Measurements from ENCODE around the gene TULP4.
"Not testable (repeated sequence)": the region's sequence is repeated elsewhere in the genome, so short reads cannot be mapped to it uniquely, and the experiment has no call there.

The TULP4 gene

DNA sequence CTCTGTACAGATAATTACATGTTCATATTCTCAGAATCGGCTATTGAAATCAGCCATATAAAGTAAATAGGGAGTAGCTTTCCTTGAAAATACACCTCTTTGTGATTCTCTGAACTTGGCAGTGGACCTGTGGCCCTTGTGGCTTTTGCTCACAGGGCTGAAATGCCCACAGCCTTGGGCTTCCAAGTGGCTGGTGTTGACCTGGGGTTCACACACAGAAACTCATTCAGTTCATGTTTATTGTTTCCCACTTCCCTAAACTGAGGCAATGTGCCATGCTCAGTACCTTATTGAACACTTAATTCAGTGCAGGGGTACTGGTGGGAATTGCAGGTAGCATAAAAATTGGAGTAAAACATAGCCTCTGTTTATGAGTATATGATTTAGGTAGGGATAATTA lies 19.1 kb upstream of the TULP4 start:
- DNase-seq (ENCODE audit: low spot score) = no peak

GRCh38 chr6:158295976-158296853 lies 16.1 kb upstream of the TULP4 start:
- DNase-seq (ENCODE audit: low spot score) = not testable (repeated sequence)

GRCh38 chr6:158296854-158297324 lies 15.4 kb upstream of the TULP4 start:
- DNase-seq (ENCODE audit: low spot score) = not testable (repeated sequence)

DNA sequence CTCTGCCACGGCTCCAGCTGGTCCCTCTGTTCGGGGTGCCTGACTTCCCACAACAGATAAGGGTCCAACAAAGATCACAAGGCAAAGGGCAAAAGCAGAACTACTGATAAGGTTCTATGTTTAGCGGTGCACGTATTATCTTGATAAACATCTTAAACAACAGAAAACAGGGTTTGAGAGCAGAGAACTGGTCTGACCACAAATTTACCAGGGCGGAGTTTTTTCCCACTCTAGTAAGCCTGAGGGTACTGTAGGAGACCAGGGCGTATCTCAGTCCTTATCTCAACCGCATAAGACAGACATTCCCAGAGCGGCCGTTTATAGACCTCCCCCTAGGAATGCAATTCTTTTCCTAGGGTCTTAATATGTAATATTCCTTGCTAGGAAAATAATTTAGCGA lies 14.6 kb upstream of the TULP4 start:
- DNase-seq (ENCODE audit: low spot score) = not testable (repeated sequence)

DNA sequence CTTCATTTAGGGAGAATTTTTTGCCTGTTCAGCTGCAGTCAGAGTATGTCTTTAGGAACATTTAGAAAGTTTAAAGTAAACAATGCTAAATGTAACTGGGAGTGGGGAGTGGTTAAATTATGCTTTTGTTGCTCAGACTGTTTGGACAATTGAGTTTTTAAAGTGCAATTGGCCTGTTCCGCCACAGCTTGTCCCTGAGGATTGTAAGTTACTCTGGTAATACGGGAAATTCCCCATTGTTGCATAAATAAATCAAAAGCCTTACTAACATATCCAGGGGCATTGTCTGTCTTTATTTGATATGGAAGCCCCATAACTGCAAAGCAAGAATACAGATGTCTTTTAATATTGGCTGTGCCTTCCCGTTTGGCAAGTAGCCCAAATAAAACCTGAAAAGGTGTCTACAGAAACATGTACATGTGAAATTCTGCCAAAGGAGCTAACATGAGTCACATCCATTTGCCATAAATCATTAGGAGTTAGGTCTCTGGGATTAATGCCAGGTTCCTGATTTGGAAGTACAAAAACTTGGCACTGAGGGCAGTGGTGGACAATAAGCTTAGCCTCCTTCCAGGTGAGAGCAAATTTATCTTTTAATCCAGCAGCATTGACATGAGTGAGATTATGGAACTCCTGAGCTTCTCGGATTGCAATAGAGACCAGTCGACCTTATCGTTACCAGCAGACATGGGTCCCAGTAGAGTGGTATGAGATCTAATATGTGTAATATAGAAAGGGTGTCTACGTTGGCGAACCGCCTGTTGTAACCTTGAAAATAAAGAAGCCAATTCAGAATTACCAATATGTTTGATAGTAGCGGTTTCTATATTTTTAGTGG lies 11.7 kb upstream of the TULP4 start:
- DNase-seq (ENCODE audit: low spot score) = not testable (repeated sequence)

DNA sequence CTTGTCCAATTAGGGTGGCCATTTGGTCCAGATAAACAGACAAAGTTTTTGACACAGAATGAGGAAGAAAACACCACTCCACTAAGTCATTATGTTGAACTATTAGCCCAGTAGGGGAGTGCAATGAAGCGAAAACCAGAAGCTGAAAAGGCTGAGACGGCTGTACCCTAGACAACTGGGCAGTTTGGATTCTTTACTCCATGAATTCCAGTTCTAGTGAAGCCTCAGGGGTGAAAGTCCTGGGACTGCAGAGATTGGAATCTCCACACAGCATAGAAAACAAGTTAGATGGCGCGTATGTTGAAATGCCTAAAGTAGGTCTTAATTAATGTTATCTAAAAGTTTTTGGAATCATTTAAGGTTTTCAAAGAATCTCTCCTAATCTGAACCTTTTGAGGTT lies 10.7 kb upstream of the TULP4 start:
- DNase-seq (ENCODE audit: low spot score) = not testable (repeated sequence)

DNA sequence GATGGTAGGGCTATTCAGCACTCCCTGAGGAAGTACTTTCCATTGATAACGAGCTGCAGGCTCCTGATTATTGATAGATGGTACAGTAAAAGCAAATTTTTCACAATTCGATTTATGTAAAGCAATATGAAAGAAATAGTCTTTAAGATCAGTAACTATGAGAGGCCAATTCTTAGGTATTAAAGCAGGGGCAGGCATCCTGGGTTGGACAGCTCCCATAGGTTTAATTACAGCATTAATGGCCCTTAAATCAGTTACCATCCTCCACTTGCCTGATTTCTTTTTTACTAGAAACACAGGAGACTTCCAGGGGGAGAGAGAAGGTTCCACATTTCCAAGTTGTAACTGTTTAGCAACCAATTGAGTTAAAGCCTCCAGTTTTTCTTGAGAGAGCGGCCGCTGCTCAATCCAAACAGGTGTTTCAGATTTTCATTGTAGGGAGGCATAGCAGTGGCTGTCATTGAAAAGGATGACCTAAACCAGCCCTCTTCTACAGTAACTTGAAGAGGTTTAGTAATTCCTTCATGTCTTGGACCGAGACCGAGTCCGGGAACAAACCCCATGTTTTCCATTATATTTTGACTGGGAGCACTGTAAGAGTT lies 10.0 kb upstream of the TULP4 start:
- not testable (repeated sequence) for DNase-seq (ENCODE audit: low spot score)

- DNase-seq (ENCODE audit: low spot score) = peak; percentile 57
Observed at GRCh38 chr6:158303210-158303731, 9.0 kb upstream of the TULP4 start.

DNA sequence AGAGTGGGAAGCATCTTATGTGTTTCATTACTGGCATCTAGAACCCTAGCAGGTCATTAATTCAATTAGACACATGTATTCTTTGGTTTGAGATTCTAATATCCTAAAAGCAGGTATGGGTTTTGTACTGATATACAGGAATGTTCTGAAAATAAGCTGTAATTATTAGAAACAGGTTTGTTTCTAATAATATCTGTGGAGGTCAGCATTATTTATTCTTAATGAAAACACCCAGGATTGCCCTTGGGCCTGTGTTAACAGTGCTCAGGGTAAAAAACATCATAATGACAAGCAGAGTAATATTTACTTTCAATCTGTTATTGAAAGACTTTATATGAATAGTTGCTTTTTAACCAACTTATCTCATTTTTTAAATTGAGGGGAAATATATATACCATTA lies 8.0 kb upstream of the TULP4 start:
- DNase-seq (ENCODE audit: low spot score) = no peak

GRCh38 chr6:158309814-158310213 lies 2.5 kb upstream of the TULP4 start:
- no peak for DNase-seq (ENCODE audit: low spot score)

GRCh38 chr6:158311193-158311592 lies 1.1 kb upstream of the TULP4 start:
- DNase-seq (ENCODE audit: low spot score) = no peak

DNA sequence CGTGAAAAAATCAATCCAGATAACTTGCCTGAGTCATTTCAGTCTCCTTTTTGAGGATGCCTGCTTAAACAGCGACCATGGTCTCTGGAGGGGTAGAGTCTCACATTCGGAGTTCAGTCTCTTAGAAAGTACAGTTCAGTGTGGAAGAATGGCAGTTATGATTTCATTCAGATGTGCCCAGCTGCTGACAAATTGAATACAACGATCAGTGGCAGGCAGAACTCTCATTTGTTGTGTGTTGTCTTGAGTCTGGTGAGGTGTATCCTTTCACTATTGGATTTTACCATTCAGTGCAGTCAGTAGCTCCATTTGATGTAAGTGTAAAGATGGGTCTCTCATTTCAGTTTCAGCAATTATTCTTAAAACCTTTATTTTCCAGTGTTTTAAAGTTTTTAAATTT lies 639 bp upstream of the TULP4 start:
- no peak for DNase-seq (ENCODE audit: low spot score)

- peak; percentile 50 for DNase-seq (ENCODE audit: low spot score)
Observed at GRCh38 chr6:158312672-158313397, 570 bp downstream of the TULP4 start.

DNA sequence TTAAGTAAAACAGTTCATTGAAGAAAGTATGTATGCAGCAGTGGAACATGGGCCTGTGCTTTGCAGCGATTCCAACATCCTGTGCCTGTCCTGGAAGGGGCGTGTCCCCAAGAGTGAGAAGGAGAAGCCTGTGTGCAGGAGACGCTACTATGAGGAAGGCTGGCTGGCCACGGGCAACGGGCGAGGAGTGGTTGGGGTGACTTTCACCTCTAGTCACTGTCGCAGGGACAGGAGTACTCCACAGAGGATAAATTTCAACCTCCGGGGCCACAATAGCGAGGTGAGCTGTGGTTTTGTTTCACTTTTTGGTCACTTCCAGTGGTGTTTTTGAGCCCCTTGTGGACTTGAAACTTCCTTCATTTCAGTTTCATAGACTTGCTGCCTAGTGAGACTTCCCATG lies 1.7 kb downstream of the TULP4 start:
- no peak for DNase-seq (ENCODE audit: low spot score)

DNA sequence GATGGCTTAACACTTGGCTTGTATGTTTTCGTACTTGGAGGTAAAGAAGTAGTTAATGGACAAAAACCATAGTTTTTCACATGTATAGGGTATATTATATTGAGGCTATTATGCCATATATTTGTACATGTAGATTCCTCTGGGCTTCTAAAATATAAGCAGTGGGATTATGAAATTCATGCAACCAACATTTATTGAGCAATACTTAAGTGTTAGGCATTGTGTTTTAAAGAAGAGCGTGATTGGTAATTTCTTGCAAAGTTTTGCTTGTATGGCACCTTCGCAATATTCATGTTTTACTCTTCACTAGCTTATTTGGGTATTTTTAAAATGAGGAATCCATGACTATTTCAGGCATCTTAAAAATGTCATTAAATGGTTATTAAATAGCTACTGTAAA lies 2.5 kb downstream of the TULP4 start:
- no peak for DNase-seq (ENCODE audit: low spot score)

GRCh38 chr6:158316022-158316421 lies 3.8 kb downstream of the TULP4 start:
- no peak for DNase-seq (ENCODE audit: low spot score)

- no peak for DNase-seq (ENCODE audit: low spot score)
Observed at GRCh38 chr6:158321960-158322359, 9.7 kb downstream of the TULP4 start.

DNA sequence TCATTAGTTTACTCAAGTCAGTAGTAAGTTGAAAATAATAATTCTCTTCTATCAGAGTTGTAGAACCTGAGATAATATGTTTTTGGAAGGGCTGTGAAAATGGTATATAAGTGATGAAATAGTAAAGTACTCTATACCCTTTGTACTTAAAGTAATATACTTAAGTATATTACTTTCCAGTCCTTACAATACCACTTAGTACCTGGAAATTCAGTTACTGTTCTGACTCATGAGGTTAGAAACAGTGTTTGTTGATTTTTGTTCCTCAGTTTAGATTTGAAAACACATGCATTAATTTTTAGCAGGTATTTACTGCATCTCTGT lies 10.1 kb downstream of the TULP4 start:
- no peak for DNase-seq (ENCODE audit: low spot score)

- DNase-seq (ENCODE audit: low spot score) = no peak
Observed at GRCh38 chr6:158322724-158323560, 10.7 kb downstream of the TULP4 start.

DNA sequence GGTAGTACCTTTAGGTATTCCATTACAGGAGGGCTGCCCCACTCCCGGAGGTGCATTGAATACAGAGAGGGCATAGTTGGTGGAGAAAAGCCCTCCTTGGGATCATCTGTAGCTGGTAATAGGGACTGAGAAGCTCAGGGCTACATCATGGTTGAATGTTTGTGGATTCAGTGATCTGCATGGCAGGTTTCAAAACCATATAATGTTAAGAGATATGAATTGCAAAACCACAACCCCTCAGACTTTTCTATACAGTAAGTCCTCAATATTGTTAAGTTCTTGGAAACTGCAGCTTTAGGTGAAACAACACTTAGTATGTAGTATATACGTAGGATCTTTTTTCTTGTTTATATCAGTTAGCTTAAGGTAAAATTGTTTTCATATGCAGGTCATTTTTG lies 11.3 kb downstream of the TULP4 start:
- DNase-seq (ENCODE audit: low spot score) = no peak

DNA sequence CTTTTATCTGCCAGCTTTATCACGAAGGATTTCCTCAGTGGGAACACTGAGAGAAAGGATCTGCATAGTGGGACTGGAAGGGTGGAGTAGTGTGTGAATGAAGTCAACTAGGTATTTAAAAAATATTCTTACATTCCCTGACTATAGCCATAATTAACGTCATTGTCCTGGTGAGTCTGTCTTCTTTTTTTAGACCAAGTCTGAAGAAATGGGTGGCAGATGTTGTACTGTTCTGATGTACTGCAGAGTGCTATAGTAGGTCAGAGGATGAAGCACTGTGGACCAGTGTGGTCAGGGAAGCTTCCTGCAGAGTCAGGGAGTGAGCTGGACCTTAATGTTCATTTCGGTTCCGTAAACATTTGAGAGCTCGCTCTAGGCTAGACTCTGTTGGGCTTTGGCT lies 11.9 kb downstream of the TULP4 start:
- DNase-seq (ENCODE audit: low spot score) = no peak
